HG03039 (cell line): ENCODE data around the gene GGT6.

ENCODE experiments used
- ATAC-seq: cut with Tn5 transposase; IDR thresholded peaks from one replicate; pipeline ENCODE4 v1.9.1; 2021; ENCODE audit warnings: mild to moderate bottlenecking, moderate library complexity; ENCODE audit not compliant: unreplicated experiment

The GGT6 gene

DNA sequence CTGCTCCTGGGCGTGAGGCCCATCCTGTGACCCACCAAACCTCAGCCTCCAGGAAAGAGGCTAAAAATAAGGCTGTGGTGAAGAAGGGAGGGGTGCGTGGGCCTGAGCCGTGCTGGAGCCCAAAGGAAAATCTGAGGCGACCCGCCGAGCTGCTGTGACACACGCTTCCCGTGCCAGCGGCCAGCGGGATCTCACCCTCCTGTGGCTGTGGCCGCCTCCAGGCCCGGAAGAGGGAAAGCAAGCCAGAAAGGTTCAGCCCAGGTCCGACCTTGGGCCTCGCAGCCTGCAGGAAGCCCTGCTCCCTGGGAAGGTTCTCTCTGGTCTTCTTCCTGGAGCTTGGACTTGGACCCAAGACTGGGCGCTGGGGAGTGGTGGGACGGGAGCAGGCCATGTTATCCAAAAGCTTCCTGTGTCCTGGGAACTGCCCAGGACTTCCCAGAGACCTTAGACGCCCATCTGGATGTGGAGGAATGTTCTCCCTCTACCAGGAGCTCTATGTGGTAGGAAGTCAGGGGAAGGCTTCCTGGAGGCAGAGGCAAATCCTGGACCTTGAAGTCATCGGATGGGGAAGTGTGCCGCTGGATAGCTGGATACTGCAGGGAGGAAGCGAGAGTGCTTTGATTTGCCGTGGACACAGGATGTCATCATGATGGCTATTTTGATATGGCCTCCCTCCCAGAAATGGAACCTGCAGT lies 50.3 kb downstream of the GGT6 start:
- no peak for ATAC-seq

DNA sequence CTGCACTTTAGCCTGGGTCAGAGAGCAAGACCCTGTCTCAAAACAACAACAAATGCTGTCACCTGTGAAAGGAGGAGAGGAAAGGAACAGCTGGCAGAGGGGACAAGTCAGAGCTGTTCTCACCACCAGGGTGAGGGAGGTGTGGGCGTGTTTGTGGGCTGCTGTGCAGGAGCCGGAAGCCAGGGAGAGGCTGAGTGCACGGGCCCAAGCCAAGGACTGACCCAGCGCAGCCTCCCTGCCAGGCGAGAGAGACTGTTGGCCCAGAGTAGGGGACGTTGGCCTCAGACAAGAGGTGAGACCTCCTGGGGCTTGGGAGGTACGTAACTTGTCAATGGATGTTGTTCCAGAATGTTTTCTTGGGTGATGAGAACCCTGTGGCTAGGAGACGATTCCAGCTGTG lies 51.0 kb downstream of the GGT6 start:
- no peak for ATAC-seq

DNA sequence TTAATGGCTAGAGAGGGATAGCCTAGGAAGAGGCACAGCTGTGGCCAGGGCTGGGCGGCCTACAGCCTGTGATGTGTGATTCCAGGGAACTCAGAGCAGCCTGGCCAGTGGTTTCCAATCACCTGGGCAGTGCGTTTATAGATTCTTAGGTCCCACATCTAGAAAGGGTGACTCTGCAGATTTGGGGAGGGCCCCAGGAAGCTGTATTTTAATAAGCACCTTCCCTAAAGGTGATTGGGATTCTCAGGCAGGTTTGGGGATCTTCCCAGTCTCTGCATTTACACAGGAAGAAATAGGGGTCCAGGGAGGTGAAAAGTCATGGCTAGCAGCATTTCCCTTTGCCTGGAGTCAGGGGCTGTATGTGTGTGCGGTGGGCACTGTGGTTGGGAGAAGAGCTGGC lies 52.2 kb downstream of the GGT6 start:
- no peak for ATAC-seq

- no peak for ATAC-seq
These were observed 52.8 kb downstream of the GGT6 start for GRCh38 chr17:4507361-4508111.
